DMS153 treated with DMSO at 0.1 percent for 48 hours (cell line): ENCODE results near the gene FXYD5.

Experiments
- DNase-seq: peaks from one replicate; lab custom pipeline; 2025; ENCODE audit not compliant: unreplicated experiment; lab: John Stamatoyannopoulos, UW

Gene FXYD5

DNA sequence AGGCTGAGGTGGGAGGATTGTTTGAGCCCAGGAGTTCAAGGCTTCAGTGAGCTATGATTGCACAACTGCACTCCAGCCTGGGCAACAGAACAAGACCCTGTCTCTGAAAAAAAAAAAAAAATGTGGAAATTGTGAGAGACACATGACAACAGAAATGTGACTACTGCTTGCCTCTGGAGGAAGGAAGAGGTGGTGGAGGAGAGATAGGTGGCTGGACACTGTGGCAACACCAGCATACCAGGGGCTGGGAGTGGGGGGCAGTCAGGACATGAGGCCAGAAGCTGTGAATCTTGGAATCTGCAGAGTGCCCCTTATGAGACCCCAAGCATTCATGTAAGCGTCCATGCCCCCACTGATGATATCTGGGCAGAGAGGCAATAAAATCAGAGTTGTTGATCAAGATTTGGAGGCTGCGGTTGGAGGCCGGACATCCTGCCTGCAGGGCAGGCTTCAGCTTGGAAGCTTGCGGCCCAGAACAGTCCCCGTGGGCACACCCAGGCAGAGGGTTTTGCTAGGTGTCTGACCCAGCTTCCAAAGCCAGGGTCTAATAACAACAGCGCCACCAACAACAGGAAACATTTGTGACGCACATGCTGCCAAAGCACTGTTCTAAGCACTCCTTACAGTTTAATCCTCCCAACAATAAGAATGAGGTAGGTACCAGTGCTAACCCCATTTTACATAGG is 57.2 kb downstream of the FXYD5 start:
- no peak for DNase-seq

- DNase-seq, result no peak
These were observed 57.7 kb downstream of the FXYD5 start for GRCh38 chr19:35212241-35212640.

DNA sequence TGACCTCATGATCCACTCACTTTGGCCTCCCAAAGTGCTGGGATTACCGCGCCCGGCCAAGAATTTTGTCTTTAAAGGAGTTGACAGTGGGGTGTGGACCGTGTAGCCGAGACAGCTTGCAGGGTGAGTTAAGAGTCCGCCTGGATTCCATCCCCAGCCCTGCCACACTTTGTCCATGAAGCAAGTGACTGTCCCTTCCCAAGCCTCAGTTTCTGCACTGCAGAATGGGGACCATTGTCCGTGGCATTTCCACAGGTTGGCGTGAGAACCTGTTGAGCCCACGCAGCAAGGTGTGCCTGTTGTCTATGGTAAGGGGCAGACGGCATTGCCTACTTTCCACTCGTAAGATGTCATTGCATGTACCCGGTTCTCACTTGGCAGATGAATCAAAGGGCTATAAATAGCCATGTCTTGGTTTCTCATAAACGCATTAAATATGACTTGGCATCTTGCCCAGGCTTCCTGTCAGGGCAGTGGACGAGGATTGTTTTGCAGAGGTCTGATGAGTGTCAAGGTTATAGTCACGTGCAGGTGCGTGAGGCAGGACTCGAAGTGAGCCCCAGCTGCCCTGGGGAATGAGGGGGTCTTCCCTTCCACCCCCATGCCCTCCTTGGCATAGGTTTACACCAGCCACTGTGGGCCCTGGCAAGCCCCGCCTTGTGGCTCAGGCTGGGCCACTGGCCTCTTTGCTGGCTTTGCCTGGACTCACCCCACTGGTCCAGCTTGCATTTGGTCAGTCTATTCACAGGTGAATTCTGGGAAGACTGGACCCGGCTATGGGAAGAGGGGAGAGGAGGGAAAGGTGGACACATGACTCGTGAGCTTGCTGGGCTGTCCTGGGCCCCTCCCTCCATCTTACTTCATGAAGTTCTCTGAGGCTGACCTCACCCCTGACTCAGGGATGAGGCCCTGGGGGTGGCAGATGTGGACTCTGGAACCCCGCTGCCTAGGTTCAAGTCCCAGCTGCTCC is 59.4 kb downstream of the FXYD5 start:
- DNase-seq, result peak; percentile 95

DNA sequence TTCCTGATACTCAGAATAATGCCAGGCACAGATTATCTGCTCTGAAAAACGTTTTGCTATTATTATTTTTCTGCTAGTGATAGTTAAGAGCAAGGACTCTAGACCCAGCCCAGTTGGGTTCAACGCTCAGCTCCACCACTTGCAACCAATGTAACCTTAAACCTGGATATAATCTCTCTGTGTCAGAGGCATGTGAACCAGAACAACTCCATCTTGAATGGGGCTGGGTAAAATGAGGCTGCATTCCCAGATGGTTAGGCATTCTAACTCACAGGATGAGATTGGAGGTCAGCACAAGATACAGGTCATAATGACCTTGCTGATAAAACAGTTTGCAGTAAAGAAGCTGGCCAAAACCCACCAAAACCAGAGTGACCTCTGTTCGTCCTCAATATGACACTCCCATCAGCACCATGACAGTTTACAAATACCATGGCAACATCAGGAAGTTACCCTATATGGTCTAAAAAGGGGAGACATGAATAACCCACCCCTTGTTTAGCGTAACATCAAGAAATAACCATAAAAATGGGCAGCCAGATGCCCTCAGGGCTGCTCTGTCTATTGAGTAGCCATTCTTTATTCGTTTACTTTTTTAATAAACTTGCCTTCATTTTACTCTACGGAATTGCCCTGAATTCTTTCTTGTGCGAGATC is 60.4 kb downstream of the FXYD5 start:
- DNase-seq, result no peak

GRCh38 chr19:35216016-35216832 is 61.7 kb downstream of the FXYD5 start:
- DNase-seq, result no peak

DNA sequence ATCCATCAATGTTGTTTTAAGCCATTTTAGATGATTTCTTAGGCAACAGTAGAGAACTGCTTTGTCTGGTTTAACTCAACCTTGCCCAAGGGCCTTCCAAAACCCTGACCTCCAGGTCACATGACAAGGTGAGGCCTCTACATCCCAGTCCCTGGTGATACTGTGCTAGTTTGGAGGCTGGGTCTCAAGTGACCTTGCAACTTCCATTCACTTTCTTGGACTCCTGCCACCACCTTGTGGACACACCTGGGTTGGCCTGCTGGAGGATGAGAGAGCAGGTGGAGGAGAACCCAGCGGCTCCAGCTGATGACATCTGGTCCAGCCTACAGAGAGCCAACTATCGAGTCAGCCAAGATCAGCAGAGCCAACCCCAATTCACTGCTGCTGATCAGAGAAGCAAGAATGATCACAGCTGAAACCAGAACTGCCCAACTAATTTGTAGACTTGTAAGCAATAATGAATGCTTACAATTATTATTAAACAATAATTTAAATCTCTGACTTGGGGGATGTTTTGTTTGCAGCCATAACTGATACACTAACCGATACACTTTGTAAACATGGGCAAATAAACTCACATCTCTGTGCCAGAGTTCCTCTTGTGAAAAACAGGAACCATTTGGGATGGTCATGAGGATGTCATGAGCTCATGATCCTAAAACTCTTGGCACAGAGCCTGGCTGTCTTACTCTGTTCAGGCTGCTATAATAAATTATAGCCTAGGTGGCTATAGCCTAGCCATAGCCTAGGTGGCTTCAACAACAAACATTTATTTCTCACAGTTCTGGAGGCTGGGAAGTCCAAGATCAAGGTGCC is 62.5 kb downstream of the FXYD5 start:
- DNase-seq, result no peak

GRCh38 chr19:35217649-35217990 is 63.1 kb downstream of the FXYD5 start:
- DNase-seq, result no peak

GRCh38 chr19:35219008-35219407 is 64.5 kb downstream of the FXYD5 start:
- DNase-seq, result no peak
